GM18868 (cell line): ENCODE results near the gene C20orf141.

Experiments
- ATAC-seq: cut with Tn5 transposase; IDR thresholded peaks from one replicate; pipeline ENCODE4 v1.9.1; 2021; ENCODE audit warnings: mild to moderate bottlenecking, moderate library complexity; ENCODE audit not compliant: unreplicated experiment

The C20orf141 gene

DNA sequence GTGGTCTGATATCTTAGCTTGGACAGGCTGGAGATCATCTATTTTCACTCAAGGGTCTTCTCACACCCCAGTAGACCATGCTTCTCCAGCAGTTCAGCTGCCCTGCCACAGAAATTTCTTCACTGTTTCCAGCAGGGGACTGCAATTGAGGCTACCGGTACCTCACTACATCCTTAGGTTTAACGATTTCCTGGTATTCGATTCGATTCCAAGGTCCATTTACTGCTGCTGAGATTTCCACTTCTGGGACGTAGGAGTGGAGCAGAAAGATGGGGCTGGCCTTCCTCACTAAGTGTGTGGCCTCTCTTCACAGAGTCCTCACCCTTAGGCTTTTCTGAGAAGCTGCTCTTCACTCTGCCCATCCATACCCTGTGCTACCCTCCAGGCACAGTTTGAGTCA, 31.9 kb downstream of the C20orf141 start:
- ATAC-seq, result no peak

DNA sequence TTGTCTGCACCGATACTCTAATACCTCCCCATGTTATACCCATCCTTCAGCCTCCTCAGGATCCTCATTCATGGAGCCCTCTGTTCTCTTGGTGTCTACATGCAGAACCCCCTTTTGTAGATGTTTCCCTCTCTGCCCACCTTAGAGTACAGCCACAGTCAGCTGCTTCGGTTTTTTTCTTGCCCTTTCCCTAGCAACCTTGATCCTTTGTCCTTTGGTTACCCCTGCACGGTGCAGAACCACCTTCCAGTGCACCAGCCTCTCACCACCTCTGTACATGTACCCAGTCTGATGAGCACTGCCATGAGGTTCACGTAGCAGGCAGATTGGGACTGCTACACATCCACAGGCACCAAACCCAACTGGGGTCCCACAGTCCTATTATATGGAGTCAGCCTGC, 33.0 kb downstream of the C20orf141 start:
- no peak for ATAC-seq

DNA sequence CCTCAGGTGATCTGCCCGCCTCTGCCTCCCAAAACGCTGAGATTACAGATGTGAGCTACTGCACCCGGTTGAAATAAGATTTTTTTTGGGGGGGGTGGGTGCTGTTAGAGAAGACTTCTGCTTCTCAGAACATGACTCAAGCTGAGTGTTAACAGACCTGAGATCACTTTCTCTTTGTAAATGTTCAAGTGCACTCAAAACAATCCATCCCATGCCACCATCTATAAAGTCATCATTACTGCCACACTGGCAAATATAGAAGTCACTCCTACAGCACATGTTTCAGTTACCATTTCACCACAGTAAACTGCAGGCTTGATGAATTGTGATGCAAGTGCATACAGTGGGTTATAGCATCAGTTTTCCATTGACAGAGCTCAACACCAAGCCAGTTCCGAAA, 34.7 kb downstream of the C20orf141 start:
- no peak for ATAC-seq

DNA sequence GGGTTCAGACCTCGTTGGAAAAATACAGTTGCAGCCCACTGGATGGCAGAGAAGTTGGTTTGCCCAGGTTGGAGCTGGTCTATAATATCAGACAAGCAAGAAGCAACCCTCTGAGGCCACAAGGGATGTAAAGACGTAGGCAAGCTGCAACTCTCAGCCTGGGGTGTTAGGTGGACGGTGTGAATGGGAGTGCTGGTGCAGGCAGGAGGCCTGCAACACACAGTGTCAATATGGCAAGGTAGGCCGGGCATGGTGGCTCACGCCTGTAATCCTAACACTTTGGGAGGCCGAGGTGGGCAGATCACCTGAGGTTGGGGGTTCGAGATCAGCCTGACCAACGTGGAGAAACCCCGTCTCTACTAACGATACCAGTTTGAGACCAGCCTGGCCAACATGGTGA, 36.3 kb downstream of the C20orf141 start:
- no peak for ATAC-seq

DNA sequence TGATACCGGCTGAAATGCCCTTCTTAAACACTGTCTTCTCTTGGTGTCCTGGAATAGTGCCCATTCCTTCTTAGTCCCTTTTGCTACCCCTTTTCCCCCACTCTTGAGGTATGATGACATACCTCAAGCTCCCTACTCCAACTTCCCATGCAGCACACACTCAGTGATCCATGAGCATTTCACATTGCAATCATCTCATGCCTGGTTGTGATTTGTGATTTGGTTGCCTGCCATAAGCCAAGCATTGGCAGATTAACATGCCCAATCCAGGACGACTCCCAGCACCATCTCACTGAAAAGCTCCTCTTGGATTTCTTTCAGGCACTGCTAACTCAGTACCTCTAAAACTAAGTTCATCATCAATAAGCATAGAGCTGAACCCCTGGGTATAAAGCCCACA, 43.8 kb downstream of the C20orf141 start:
- ATAC-seq, result no peak

DNA sequence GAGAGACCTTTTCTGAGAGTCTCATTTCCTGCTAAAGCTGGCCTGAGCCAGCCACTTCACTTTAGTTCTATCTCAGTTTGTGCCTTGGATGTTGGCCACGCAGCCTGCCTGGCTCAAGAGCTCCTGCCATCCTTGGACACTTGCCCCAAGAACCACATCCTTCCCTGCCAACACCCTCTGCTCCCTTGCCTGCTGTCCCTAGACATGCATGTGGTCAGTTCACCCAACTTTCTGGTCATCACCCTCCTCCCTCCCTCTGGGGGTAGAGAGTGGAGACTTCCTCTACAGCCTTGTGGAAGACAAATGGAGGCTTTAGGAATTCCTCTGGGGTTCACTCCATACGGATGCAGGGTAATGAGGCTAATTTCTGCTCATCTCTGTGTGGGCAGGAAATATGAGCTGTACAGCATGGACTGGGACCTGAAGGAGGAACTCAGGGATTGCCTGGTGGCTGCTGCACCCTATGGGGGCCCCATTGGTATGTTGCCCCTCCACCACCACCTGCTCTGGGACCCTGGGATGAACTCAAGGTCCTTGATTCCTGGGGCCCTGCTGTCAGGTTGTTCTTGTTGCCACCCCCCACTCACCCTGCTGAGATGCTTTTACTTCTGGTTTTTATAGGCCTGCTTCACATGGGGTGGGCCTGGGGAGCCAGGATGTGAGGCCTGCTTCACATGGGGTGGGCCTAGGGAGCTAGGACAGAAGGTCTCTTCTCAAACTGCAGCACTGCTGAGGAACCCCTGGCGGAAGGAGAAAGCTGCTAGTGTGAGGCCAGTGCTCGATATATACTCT, 44.7 kb downstream of the C20orf141 start:
- no peak for ATAC-seq

DNA sequence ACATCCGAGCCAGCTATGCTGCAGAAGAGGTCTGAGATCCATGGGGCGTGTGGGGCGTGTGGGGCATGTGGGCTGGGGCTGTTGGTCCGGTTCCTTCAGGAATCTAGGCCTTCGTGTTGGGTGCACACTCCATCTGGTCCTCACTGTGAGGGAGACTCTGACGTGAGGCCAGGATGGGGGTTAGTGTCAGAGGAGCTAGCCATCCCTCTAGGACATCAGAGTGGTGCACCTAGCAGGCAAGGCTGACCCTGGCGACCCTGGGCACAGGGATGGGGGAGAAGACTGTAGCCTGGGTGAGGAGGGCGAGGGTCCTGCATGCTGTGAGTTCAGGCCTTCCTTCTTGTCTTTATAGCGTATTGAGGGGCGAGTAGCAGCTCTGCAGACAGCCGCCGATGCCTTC, 49.8 kb downstream of the C20orf141 start:
- no peak for ATAC-seq

DNA sequence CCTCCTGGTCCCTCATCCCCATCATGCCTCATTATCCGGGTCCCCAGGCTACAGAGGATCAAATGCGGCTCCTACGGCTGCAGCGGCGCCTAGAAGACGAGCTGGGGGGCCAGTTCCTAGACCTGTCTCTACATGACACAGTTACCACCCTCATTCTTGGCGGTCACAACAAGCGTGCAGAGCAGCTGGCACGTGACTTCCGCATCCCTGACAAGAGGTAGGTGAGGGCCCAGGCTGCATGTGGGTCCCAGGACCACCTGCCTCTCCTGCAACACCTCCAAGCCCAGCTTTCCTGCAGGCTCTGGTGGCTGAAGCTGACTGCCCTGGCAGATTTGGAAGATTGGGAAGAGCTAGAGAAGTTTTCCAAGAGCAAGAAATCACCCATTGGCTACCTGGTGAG, 50.3 kb downstream of the C20orf141 start:
- no peak for ATAC-seq
